C4-2B (cell line): ENCODE results near the gene AGAP1.

ENCODE experiments used
- CTCF ChIP-seq: fragments of 450-650 bp; conservative IDR thresholded peaks from 2 replicates; pipeline ENCODE4 v1.5.1; 2017; ENCODE audit warnings: mild to moderate bottlenecking
- ZFX ChIP-seq: fragments of 450-650 bp; IDR thresholded peaks from 2 replicates; pipeline ENCODE4 v1.6.1; 2017

- no peak for TF ChIP-seq CTCF
- no peak for TF ChIP-seq ZFX
Observed at GRCh38 chr2:235496239-235496621, 2.4 kb downstream of the AGAP1 start.
